Activated T-helper 17 cell treated with anti-CD3 and anti-CD28 coated beads, Interleukin-2, amount 50 U/mL, for 72 hours (primary cell): Measurements from ENCODE around the gene LAPTM5. TPM values are rescaled to one million over a fixed set of nuclear protein-coding genes. Genes with fewer than 3 reads are reported as not detected.

Experiments used
- ATAC-seq: fragments of 150-1000 bp; cut with Tn5 transposase; replicated peaks from 2 replicates; pipeline ENCODE4 v1.10.0; 2021; ENCODE audit warnings: mild to moderate bottlenecking, moderate library complexity
- H3K27ac Mint-ChIP-seq: one replicate; pipeline ENCODE4 v1.8.0; 2022; ENCODE audit warnings: mixed read lengths
- H3K27me3 Mint-ChIP-seq: one replicate; pipeline ENCODE4 v1.8.0; 2022; ENCODE audit warnings: mixed read lengths
- H3K36me3 Mint-ChIP-seq: one replicate; pipeline ENCODE4 v1.8.0; 2022; ENCODE audit warnings: low read depth, mild to moderate bottlenecking, mixed read lengths
- H3K4me1 Mint-ChIP-seq: one replicate; pipeline ENCODE4 v1.8.0; 2022; ENCODE audit warnings: mixed read lengths
- H3K4me3 Mint-ChIP-seq: one replicate; pipeline ENCODE4 v1.8.0; 2022; ENCODE audit warnings: mild to moderate bottlenecking, mixed read lengths
- H3K9me3 Mint-ChIP-seq: one replicate; pipeline ENCODE4 v1.8.0; 2022; ENCODE audit warnings: mixed read lengths
- total RNA-seq, 2 donors: library from RNA; stranded (reverse); gene quantifications; one replicate each; pipeline ENCODE4 v1.2.3, GENCODE V29; 2022

The LAPTM5 gene
- total RNA-seq, 2 donors from 2014 or later, result 316 to 333 TPM

GRCh38 chr1:30741239-30741894 lies 16.2 kb downstream of the LAPTM5 start:
- peaks cover 55% of the 10 kb centered on the region for H3K4me1 Mint-ChIP-seq
- H3K4me3 Mint-ChIP-seq, result peak overlapping the region; percentile 35
- H3K27ac Mint-ChIP-seq, result peak overlapping the region; percentile 80
- H3K36me3 Mint-ChIP-seq, result peaks cover 90% of the 10 kb centered on the region
- H3K27me3 Mint-ChIP-seq, result no peaks in the 10 kb centered on the region
- no peak for ATAC-seq
- H3K9me3 Mint-ChIP-seq, result no peaks in the 10 kb centered on the region

- Mint-ChIP-seq H3K27me3 (no peaks in the 10 kb centered on the region), H3K9me3 (no peaks in the 10 kb centered on the region), H3K4me1 (peaks cover 46% of the 10 kb centered on the region), H3K27ac (peak overlapping the region; percentile 80), H3K4me3 (peak overlapping the region; percentile 35), H3K36me3 (peaks cover 90% of the 10 kb centered on the region)
- ATAC-seq, result no peak
Observed at GRCh38 chr1:30740251-30741238, 17.0 kb downstream of the LAPTM5 start.

- H3K4me1 Mint-ChIP-seq, result peaks cover 37% of the 10 kb centered on the region
- no peaks in the 10 kb centered on the region for H3K27me3 Mint-ChIP-seq
- ATAC-seq, result no peak
- H3K9me3 Mint-ChIP-seq, result no peaks in the 10 kb centered on the region
- peaks cover 94% of the 10 kb centered on the region for H3K36me3 Mint-ChIP-seq
- H3K27ac Mint-ChIP-seq, result peak overlapping the region; percentile 80
- H3K4me3 Mint-ChIP-seq, result no peak overlapping the region
Observed at GRCh38 chr1:30739601-30740000, 18.0 kb downstream of the LAPTM5 start.

GRCh38 chr1:30738715-30739559 lies 18.6 kb downstream of the LAPTM5 start:
- no peaks in the 10 kb centered on the region for H3K27me3 Mint-ChIP-seq
- peaks cover 31% of the 10 kb centered on the region for H3K4me1 Mint-ChIP-seq
- peaks cover 99% of the 10 kb centered on the region for H3K36me3 Mint-ChIP-seq
- H3K4me3 Mint-ChIP-seq, result no peak overlapping the region
- ATAC-seq, result no peak
- no peaks in the 10 kb centered on the region for H3K9me3 Mint-ChIP-seq
- peak overlapping the region; percentile 56 for H3K27ac Mint-ChIP-seq

GRCh38 chr1:30738040-30738714 lies 19.4 kb downstream of the LAPTM5 start:
- peaks cover 24% of the 10 kb centered on the region for H3K4me1 Mint-ChIP-seq
- H3K27ac Mint-ChIP-seq, result peak overlapping the region; percentile 56
- ATAC-seq, result no peak
- H3K4me3 Mint-ChIP-seq, result no peak overlapping the region
- H3K36me3 Mint-ChIP-seq, result peaks cover 99% of the 10 kb centered on the region
- H3K27me3 Mint-ChIP-seq, result no peaks in the 10 kb centered on the region
- no peaks in the 10 kb centered on the region for H3K9me3 Mint-ChIP-seq

- no peaks in the 10 kb centered on the region for H3K9me3 Mint-ChIP-seq
- no peaks in the 10 kb centered on the region for H3K27me3 Mint-ChIP-seq
- H3K4me3 Mint-ChIP-seq, result no peak overlapping the region
- peaks cover 17% of the 10 kb centered on the region for H3K4me1 Mint-ChIP-seq
- peak overlapping the region; percentile 60 for H3K27ac Mint-ChIP-seq
- H3K36me3 Mint-ChIP-seq, result peaks cover 99% of the 10 kb centered on the region
- ATAC-seq, result no peak
Observed at GRCh38 chr1:30737357-30738039, 20.1 kb downstream of the LAPTM5 start.

GRCh38 chr1:30735668-30736498 lies 21.7 kb downstream of the LAPTM5 start:
- Mint-ChIP-seq H3K27ac (peak overlapping the region; percentile 60), H3K27me3 (no peaks in the 10 kb centered on the region), H3K4me1 (peaks cover 6% of the 10 kb centered on the region), H3K4me3 (no peak overlapping the region), H3K36me3 (peaks cover 93% of the 10 kb centered on the region), H3K9me3 (no peaks in the 10 kb centered on the region)
- ATAC-seq, result no peak

- ATAC-seq, result no peak
- Mint-ChIP-seq H3K4me1 (peaks cover 4% of the 10 kb centered on the region), H3K27ac (peak overlapping the region; percentile 11), H3K36me3 (peaks cover 85% of the 10 kb centered on the region), H3K27me3 (no peaks in the 10 kb centered on the region), H3K9me3 (no peaks in the 10 kb centered on the region), H3K4me3 (no peak overlapping the region)
Observed at GRCh38 chr1:30735124-30735523, 22.4 kb downstream of the LAPTM5 start.

- peak overlapping the region; percentile 11 for H3K27ac Mint-ChIP-seq
- H3K27me3 Mint-ChIP-seq, result no peaks in the 10 kb centered on the region
- H3K9me3 Mint-ChIP-seq, result no peaks in the 10 kb centered on the region
- H3K36me3 Mint-ChIP-seq, result peaks cover 80% of the 10 kb centered on the region
- H3K4me1 Mint-ChIP-seq, result peaks cover 4% of the 10 kb centered on the region
- H3K4me3 Mint-ChIP-seq, result no peak overlapping the region
- no peak for ATAC-seq
Observed at GRCh38 chr1:30734580-30734979, 23.0 kb downstream of the LAPTM5 start.

GRCh38 chr1:30734106-30734505 lies 23.5 kb downstream of the LAPTM5 start:
- Mint-ChIP-seq H3K4me1 (peaks cover 4% of the 10 kb centered on the region), H3K27ac (peak overlapping the region; percentile 11), H3K27me3 (no peaks in the 10 kb centered on the region), H3K4me3 (no peak overlapping the region), H3K36me3 (peaks cover 75% of the 10 kb centered on the region), H3K9me3 (no peaks in the 10 kb centered on the region)
- no peak for ATAC-seq

- Mint-ChIP-seq H3K36me3 (peaks cover 69% of the 10 kb centered on the region), H3K9me3 (no peaks in the 10 kb centered on the region), H3K27ac (no peak overlapping the region), H3K27me3 (no peaks in the 10 kb centered on the region), H3K4me1 (no peaks in the 10 kb centered on the region), H3K4me3 (no peak overlapping the region)
- ATAC-seq, result no peak
Observed at GRCh38 chr1:30733493-30733892, 24.1 kb downstream of the LAPTM5 start.

- ATAC-seq, result peak; percentile 28
- Mint-ChIP-seq H3K27ac (peak overlapping the region; percentile 59), H3K36me3 (peaks cover 58% of the 10 kb centered on the region), H3K27me3 (no peaks in the 10 kb centered on the region), H3K4me1 (no peaks in the 10 kb centered on the region), H3K9me3 (no peaks in the 10 kb centered on the region), H3K4me3 (peak overlapping the region; percentile 3)
Observed at GRCh38 chr1:30732277-30732996, 25.1 kb downstream of the LAPTM5 start.
